Activated effector memory CD4-positive, alpha-beta T cell treated with anti-CD3 and anti-CD28 coated beads, Interleukin-2, amount 50 U/mL, for 16 hours (primary cell): ENCODE results near the gene EDNRA.

Experiments used
- DNase-seq: peaks from one replicate; pipeline ENCODE4 v3.0.0-alpha.2; 2020

Gene EDNRA

DNA sequence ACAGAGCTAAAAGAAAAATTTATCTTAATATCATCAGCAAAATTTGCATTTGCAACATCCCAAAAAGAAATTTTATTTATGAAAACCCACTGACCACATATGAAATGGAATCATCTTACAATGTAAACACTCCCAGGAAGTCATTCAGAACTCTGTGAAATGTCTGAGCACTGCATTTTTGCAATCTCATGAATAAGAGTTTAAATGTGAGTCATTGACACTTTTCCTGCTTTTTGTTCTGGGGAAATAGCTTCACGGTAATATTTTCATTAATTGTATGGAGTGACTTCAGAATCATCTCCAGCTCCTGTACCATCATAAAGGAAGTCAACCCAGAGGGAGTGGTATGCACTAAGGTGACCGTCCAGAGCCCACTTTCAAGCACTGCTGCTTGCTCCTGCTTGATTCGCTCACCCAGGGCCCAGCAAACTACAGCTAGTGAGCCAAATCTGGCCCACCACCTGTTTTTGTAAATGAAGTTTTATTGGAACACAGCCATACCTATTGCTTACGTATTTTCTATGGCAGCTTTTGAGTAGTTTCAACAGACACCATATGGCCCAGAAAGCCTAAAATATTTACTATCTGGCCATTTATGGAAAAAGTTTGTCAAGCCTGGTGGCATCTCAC is 17.2 kb downstream of the EDNRA start:
- DNase-seq: no peak

DNA sequence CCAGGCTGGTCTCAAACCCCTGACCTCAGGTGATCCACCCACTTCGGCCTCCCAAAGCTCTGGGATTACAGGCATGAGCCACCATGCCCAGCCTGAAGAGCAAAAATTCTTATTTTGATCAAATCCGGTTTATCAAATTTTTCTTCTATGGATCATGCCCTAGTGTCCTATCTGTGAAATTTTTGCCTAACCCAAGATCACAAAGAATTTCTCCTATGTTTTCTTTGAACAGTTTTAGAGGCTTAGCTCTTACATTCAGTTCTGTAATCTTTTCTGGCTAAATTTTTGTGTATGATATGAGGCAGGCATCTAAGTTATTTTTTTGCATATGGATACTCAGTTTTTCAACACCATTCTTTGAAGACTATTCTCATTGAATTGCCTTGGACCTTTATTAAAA is 27.4 kb downstream of the EDNRA start:
- no peak for DNase-seq

DNA sequence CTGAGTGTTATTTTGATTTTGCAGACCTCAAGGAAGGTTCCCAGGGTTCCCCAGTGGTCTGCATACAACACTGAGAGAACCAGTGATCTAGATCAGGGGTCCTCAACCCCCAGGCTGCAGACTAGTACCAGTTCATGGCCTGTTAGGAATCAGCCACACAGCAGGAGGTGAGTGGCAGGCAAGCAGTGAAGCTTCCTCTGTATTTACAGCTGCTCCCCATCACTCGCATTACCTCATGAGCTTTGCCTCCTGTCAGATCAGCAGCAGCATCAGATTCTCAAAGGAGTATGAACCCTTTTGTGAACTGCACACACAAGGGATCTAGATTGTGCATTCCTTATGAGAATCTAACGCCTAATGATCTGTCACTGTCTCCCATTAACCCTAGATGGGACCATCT is 28.5 kb downstream of the EDNRA start:
- DNase-seq: no peak

DNA sequence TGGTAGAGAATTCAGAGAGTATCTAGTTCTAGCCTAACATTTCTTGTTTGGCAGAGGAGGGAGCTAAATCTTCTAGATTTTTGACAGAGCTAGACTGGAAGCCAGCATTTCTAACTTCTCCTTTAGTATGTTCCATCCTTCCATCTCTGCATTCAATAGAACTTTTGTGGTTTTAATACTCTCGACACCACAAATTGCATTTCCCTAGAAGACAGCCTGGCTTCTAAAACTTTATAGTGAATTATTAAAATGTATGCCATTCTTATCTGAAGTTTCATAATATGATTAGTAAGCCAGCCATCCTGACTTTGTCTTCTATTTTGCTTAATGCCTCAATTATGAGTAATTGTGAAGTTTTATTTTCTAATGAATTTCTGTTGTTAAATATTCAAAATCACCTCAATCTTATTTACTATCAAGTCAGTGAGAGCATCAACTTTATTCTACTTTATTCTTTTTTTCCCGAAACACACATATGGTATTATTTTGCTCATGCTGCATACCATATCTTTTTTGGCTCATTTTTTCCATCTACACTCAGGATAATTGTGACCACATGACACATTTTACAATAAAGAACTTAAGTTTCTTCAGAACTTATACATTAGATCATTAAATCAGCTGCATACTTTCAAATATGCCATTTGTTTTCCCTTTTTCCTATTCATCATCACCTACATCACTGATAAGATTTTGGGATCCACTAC is 30.2 kb downstream of the EDNRA start:
- DNase-seq: no peak

DNA sequence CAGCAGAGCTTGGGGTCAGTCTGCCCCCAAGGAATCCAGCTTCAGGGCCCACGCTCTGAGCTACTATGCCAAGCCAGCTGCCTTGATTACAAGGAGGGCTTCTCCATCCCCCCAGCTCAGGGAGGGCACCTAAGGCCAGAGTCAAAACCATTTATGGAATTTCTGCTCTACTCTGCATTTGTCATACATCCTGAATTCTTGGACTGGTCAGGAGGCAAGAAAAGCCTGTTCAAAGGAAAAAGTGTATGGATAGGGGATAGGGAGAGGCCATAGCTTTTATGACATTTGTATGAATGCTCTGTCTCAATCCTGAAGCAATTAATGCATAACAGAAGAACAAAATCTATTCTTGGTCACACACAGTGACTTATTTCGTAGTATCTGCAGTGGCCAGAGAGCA is 32.2 kb downstream of the EDNRA start:
- no peak for DNase-seq

DNA sequence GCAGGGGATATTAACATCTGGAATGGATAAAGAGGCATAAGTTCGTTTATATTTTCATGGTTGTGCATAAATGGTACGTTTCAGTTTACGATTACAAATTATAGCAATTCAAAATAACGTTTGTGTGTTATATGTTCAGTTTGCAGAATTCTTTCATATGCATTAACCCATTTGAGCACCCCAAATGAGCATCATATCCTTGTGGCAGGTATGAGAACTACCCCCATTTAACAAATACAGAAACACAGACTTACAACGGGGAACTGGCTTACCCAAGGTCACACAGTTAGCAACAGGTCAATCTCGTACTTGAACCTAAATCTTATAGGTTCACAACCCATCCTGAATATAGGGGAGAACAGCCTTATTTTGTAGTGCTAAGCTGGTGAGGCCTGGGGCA is 33.1 kb downstream of the EDNRA start:
- DNase-seq: no peak

DNA sequence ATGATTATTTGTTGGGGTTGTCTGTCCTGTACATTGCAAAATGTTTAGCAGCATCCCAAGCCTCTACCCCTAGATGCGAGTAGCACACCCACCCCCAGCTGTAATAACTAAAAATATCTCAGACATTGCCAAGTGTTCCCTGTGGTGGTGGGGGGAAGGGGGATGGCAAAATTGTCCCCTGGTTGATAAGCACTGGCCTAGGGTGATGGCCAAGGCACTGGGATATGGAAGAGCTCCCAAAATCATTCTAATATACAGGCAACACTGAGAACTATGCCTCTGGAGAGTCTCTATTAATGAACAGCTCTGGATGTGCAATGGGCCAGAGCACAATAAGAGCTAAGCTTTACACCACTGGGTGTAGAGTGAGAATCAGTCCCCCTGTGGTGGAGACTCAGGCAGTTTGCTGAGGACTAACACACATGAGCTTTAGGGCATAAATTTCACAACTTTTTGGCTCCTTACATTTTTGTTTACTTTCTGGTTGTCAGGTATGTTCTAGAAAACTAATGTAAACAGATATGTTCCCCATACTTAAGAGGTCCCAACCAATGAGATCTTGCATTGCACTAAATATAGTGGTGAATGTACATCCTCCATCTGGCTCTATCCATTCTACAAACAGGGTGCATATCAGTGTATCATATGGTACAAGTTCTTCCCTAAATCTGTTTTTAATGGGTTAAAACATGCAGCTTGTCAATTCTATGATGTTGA is 34.5 kb downstream of the EDNRA start:
- DNase-seq: no peak

DNA sequence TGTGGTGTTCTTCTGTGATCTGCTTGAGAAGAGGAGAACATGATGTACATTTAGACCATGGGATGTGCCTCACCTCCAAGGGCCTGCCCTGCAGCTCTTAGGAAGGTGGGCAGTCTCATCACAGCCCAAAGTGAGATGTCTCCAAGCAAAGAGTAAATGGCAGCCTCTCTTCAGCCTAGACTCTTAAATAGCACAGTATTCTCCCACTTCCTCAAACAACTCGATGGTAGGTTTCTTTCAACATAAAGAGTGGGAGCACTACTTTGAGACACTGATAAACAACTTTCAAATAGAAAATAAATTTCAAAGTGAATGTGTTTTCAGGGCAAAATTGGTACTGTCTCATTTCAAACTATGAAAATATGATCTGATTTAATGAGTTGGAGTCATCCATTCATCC is 35.2 kb downstream of the EDNRA start:
- no peak for DNase-seq

DNA sequence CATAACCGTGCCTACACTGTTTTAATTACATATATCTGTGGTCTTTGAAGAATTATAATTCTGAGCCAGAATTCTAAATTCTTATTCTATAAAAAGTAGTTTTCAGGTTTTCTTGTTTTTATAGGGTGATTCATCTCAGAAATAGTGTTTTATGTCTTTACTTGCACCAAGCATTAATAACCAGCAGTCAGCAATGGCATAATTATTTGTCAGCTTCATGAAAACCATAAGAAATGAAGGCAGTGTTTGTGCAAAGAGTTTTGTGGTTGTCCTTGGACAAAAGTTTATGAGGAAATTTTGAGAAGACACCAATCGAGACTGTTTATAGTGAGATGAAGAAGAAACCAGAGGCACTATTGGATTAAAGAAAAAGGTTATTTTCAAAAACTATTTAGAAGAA is 37.2 kb downstream of the EDNRA start:
- no peak for DNase-seq

DNA sequence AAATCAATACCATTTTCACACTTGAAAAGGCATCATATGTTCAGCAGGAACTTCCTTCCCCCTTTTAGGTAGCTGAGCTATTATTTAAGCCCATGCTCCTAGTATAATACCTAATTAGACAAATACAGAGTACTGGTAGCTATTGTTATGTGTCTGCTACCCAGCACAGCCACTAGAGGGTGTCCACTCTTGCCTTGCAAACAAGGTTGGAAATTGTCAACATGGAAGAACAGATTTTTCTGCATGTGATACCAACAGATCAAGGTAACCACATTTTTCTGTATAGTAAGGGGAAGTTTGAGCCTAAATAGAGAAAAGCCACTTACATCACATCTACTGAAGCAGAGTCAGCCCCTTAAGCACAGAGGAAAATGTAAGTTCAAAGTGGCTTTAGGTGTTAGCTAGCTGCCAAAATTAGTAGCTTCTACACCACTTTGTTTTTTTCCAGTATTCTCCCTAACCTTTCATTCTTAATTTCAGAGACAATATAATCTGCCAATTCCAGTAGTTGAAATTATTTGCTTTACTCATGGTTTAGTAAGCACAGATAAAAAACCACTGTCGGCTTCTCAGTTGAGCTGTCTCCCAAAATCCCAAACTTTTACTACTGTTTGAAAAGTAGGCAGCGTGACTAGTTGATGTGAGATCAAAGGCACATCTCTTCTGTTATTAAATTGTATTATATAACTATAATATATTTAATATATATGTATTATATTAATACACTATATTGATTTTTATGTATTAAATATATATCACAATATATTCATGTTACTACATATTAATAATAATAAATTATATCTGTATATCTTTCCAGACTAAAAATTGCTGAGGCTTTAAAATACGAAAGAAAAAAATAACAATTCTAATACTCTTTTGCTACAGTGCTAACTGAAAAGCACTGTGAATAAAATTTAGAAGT is 38.2 kb downstream of the EDNRA start:
- peak; percentile 73 for DNase-seq

DNA sequence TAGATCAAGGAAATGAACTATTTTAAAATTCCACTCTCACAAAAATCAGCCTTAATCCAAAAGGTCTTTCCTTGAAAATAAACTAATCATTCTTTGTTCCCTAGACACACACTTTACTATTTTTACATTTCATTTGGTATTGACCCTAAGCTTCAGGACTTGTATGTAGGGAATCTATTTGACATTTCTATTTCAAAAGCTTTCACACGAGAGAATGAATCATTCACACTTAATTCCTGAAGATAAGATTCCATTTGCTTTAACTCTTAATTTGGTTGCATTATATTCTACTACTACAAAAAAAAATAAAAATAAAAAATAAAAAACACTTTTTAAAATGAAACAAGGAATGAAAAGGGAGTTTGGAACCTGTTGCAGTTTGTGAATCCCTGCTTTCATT is 43.7 kb downstream of the EDNRA start:
- DNase-seq: no peak

DNA sequence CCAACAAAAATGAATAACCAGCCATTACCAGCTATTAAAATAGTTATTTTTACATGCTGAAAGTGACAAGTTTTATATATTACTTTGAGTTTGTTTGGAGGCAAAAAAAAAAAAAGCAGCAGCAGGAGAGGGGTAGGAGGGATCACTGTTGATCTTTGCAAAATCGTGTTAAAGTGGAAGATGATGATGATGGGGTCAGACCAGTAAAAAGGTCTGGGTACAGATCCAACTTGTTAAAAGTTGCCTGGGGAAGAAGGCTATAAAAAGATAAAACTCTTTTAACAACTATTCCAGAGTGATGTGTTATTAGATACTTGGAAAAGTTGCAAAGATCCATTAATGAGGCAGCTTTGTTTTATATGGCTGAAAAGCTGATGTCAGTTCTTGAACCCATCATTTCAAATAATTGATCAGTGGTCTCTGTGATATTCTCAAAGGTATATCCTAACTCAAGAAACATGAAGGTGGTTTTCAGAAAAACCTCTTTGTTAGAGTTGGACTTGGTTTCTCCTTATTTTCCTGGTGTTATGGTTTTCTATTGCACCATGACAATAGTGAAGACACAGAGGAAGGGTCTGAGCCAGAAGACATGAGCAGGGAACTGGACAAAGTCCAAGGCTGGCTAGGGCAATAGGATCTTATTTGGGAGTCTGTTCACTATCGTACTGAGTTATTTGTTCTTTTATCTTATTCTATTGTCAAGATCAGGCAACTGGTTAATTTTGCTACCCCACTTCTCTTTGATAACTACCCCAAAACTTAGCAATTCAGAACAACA is 44.8 kb downstream of the EDNRA start:
- no peak for DNase-seq

DNA sequence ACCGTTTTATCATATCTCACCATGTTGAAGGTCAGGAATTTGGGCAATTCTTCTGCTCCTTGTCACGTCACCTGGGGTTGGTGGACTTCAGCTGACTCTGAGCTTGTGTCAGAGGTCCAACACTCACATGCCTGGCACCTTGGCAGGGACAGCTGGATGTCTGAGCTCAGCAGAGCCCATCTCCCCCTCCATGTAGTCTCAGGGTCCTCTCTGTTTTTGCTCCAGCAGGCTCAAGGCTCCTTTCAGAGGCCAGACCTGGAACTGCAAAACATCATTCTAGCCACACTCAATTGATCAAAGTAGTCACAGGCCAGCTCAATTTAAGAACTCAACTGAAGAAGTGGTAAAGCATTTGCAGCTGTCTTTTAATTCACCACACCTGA is 45.4 kb downstream of the EDNRA start:
- no peak for DNase-seq

DNA sequence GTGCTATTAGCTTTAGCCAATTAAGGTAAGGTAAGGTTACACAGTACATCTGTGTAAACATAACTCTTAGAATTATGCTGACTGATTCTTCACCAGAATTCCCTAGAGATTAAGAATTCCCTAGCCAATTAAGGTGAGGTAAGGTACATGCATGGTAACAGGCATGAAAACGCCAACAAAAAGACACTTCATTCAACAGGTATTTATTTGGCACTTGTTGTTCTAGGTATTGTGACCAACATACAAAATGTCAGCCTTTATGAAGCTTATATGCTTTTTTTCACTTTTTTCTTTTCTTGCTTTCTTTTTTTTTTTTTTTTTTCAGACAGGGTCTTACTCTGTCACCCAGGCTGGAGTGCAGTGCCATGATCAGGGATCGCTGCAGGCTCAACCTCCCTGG is 47.2 kb downstream of the EDNRA start:
- DNase-seq: no peak

DNA sequence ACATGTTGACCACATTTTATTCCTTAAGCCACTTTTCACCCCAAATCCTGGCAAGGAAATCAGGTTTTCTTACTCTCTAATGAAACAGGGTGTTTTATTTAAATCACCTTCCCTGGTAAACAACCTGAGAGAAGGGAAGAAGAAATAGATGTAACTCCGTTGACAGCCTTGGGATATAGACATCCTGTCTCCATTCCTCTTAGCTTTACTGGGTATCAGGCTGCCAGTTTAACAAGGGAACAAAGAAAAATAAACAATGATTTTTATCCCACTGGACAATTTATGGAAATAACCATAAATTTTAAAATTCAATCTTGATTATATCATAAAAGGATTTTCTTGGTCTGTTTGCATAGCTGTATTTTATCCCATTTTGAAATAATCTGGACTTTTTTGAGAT is 49.2 kb downstream of the EDNRA start:
- DNase-seq: no peak

DNA sequence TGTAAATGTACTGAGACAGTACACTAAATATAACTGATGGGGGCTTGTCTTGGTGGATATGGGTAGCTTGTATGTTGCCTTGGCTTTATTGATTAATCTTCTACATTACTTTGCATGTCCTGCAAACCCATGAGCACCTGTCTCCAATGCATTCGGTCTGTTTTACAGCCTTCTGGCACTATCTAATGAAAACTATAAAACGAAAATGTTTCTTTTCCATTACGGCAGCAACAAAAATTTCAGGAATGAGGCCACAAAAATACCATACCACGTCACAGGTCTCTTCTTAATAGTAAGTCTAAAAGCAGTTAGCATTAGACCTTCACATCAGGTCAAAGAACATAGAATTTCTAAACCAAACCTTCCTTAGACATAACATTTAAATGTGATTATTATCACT is 49.8 kb downstream of the EDNRA start:
- DNase-seq: no peak

DNA sequence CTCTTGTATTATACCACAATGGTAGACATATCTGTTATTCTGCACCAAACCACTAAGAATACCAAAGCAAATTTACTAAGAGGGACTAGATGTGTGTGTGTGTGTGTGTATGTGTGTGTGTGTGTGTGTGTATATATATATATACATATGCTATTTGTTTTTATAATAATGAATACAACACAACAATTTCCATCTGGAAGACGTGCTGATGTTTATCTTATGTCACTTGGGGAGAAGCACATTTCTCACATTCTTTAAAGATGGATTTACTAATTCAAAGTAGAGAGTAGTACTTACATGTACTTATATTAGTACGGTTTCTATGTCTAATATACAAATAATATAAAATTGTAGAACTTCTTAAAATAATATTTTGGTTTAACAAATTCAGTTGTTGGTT is 52.0 kb downstream of the EDNRA start:
- no peak for DNase-seq

DNA sequence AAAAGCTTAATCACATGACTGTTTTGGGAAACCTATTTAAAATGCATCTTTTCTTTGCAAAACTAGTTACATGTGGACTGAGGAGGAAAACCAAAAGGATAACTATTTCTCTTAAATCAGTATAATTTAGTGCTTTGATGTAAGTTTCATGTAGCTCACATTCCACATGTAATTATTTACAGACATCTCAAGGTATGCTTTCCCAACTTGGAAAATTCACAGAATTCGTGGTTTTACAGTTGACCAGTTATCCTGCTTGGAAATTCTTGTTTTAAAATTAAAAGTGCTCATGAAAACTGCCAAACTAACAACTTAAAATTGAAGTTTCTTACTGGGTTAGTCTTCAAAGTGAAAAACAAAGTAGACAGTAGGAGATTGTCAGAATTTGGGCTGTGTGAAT is 52.4 kb downstream of the EDNRA start:
- DNase-seq: no peak

DNA sequence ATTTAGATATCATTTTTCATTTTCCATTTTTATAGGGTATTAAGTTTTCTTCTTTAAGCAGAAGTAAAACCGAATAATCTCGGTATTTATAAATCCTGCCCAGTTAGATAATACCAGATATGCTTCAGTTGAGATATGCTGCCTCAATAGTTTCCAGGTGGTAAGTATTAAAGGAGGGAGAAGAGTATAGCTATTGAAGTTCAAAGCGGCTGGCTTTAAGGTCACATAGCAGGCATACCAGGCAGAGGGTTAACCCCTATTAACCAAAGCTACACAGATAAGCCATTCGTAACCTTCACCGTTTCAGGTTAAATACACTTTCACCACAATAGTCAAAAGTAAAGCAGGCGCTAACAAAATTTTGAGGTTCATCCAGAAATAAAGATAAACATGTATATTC is 54.2 kb downstream of the EDNRA start:
- no peak for DNase-seq

DNA sequence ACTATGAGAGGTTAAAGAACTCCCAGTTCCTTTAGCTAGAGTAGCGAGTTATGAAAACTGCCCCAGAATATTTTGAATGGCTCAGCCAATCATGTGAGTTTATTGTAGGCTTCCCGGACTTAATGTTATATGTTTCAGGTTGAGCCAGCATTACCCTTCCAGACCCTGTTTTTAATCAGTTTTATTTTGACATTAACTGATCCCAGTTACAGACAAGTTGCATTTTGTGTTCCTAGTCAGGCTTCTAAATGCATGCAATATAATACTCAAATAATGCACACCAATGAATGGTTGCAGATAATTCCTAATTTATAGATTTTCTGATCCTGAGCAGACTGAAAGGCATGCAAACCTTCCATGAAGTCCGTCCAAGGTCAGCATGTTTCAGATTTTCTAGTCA is 57.8 kb downstream of the EDNRA start:
- DNase-seq: no peak

DNA sequence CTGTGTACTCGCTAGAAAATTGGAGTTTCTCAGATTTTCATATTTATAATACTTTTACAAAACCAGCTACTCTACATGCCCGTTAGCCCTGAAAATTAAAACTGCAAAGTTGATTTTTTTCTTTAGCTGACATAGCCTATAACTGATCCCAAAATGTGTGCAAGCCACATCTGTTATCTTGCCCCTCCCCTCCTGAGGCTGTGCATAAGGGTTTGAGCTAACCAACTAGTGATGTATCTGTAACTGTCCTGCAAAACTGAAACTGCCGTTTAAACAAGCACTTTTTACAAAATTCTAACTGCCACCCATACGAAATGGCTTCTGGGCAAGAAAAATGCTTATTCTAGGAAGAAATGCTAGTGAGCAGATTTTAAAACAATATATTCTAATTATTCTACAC is 59.1 kb downstream of the EDNRA start:
- no peak for DNase-seq

DNA sequence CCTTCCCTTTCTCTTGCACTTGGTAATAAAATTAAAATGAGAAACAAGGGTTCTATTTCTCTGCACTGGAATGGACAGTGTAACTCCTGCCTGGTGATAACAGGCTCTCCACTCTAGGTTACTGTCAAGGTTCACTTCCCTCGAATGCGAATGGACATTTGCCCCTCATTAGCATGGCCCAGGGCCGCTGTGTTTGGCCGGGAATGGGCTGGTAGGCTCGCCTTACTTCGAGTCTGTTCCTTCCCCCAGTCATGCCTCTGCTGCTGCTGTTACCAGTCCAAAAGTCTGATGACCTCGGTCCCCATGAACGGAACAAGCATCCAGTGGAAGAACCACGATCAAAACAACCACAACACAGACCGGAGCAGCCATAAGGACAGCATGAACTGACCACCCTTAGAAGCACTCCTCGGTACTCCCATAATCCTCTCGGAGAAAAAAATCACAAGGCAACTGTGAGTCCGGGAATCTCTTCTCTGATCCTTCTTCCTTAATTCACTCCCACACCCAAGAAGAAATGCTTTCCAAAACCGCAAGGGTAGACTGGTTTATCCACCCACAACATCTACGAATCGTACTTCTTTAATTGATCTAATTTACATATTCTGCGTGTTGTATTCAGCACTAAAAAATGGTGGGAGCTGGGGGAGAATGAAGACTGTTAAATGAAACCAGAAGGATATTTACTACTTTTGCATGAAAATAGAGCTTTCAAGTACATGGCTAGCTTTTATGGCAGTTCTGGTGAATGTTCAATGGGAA is 61.5 kb downstream of the EDNRA start:
- no peak for DNase-seq
